HFF-Myc (cell line): ENCODE results near the gene NPDC1.

ENCODE experiments used
- DNase-seq: peaks from one replicate; pipeline ENCODE4 v3.0.0-alpha.2; 2011; ENCODE audit warnings: low read depth; ENCODE audit errors: extremely low read depth
- H3K4me3 ChIP-seq: replicated peaks from 2 replicates; pipeline ENCODE4 v1.5.1; 2011; ENCODE audit warnings: low read depth, mild to moderate bottlenecking, control low read depth, low read length
- CTCF ChIP-seq: IDR thresholded peaks from 2 replicates; pipeline ENCODE4 v1.5.1; 2012; ENCODE audit warnings: mild to moderate bottlenecking, low read depth, low read length, control low read depth; ENCODE audit errors: missing control alignments

NPDC1 gene

GRCh38 chr9:137084526-137084925 lies 38.5 kb upstream of the NPDC1 start:
- DNase-seq = no peak
- no peak for TF ChIP-seq CTCF
- no peak overlapping the region for H3K4me3 ChIP-seq

GRCh38 chr9:137083394-137084004 lies 37.5 kb upstream of the NPDC1 start:
- no peak overlapping the region for H3K4me3 ChIP-seq
- no peak for TF ChIP-seq CTCF
- peak; percentile 89 for DNase-seq

- no peak for TF ChIP-seq CTCF
- no peak for DNase-seq
- no peak overlapping the region for H3K4me3 ChIP-seq
Observed at GRCh38 chr9:137082925-137083290, 36.9 kb upstream of the NPDC1 start.

GRCh38 chr9:137082222-137082924 lies 36.4 kb upstream of the NPDC1 start:
- TF ChIP-seq CTCF = no peak
- DNase-seq = no peak
- H3K4me3 ChIP-seq = no peak overlapping the region

- no peak overlapping the region for H3K4me3 ChIP-seq
- no peak for TF ChIP-seq CTCF
- DNase-seq = no peak
Observed at GRCh38 chr9:137080260-137081122, 34.5 kb upstream of the NPDC1 start.

GRCh38 chr9:137079401-137079787 lies 33.4 kb upstream of the NPDC1 start:
- DNase-seq = no peak
- no peak overlapping the region for H3K4me3 ChIP-seq
- TF ChIP-seq CTCF = no peak
